Retina (tissue), 1 donor: Measurements from ENCODE around the gene PDSS2.
"Not testable (repeated sequence)": the region's sequence is repeated elsewhere in the genome, so short reads cannot be mapped to it uniquely, and the experiment has no call there.

ENCODE experiments used
- DNase-seq: peaks from one replicate; pipeline ENCODE4 v3.0.0-alpha.2; 2016

Gene PDSS2

DNA sequence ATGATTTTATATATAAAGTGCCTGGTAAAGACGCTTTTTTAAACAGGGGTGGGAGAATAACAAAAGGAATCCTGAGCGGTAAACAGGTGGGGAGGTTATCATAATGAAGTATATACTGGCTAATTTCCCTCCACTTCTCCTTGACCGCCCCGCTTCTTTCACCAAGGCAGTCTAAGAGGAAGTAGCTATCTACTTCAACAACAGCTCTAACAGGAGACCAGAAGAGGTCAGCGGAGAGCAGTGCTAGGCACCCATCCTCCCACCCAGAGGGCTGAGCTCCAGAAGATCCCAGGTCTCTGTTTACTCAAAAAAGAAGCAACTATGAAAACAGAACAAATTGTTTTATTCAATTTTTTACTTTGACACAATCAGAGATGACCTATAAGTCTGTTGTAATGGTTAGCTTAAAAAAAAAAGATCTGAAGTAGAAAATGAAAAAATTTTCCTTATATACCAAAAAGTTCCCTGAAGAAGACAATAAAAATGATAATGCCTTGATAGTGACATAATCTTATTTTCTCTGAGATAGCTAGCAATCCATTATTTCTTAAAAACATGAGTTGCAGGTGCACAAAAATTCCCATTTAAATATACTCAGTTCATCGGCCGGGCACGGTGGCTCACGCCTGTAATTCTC, 141.1 kb downstream of the PDSS2 start:
- DNase-seq, result peak; percentile 47

DNA sequence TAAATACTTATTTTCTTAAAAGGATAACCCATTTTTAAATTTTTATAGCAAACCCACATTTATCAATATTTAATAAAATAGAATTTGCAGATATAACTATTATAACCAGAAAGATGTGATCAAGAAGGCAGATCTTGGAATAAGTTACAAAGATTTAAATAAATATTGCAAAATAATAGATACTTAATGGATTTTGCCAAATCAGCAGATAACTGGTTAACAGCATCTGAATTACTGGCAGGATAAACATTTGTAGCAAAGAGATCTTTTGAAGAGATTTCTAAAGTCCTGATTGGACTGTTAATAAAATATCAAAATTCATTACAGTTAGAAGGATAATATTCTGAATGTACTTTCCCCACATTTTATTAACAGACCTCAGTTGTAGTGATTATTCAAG, 144.2 kb downstream of the PDSS2 start:
- no peak for DNase-seq

DNA sequence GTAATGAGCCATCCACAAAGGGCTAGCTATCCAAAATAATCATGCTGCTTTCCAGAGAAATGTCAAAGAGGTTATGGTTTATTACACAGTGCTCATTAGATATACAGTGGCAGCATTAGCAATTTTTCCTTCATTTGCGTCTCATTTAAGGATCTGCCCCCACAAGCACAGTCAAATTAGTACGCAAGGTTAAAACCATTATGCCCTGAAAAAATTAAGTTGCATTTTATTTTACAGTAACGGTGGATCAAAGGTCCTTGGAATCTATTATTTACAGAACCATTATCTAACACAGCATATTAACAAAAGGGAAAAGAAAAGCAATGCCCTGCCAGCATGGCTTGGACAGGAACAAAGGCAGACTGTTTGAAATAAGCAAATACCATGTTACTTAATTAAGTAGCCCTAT, 144.8 kb downstream of the PDSS2 start:
- peak; percentile 73 for DNase-seq

DNA sequence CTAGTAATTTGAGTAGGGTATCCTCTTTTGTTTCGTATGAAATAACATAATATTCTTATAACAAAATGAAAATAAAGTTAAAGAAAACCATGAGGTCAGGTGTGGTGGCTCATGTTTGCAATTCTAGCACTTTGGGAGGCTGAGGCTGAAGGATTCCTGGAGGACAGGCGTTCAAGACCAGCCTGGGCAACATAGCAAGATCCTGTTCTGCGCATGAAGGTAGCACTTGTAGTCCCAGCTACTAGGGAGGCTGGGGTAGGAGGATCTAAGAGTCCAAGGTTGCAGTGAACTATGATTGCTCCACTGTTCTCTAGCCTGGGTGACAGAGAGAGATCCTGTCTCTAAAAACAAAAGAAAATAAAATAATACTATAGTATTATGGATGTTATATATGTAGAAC, 145.6 kb downstream of the PDSS2 start:
- DNase-seq, result no peak

DNA sequence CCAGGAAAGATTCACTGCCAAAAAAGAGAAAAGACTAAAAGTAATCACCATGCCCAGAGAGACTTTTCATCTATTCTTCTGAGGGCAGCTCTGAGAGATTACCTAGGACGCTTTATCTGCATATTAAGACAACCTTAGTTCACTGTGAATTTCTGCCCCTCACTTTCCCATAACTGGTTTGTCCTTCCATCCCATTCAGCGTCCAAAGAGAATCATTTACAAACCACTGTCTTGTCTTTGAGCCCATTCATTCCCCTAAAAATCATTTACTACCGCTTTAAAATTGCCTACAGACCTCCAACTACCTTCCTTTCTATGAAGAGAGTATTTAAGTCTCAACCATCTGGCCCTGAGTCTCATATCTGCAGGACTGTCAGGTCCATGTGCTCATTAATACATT, 149.0 kb downstream of the PDSS2 start:
- no peak for DNase-seq

DNA sequence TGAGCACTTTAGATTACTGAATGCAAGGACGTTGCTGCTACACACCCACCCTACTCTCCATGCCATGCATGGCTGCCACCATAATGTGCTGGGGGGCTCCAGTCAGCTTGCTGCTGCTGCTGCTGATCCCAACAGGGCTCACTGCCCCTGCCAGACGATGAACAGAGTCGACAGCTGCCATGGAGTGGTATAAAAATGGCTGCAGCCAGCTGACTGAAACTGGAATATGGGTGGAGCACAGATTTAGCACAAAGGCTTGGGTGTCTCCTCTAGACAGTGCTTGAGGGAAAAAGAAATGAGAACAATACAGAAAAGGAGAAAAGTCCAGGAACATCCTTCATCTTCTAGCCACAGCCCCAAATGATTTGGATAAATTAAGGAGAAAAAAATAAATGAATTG, 150.7 kb downstream of the PDSS2 start:
- peak; percentile 81 for DNase-seq

DNA sequence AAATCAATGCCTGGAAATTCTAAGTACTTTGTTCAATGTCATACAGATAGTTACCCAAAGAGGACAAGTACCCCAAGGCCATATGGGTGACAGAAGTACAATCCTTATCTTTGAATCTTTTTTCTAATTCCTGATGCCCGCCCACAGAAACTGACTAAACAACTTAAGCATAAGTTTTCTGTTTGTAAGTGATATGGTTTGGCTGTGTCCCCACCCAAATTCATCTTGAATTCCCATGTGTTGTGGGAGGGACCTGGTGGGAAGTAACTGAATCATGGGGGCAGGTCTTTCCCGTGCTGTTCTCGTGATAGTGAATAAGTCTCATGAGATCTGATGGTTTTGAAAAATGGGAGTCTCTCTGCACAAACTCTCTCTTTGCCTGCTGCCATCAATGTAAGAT, 153.4 kb downstream of the PDSS2 start:
- DNase-seq, result not testable (repeated sequence)

DNA sequence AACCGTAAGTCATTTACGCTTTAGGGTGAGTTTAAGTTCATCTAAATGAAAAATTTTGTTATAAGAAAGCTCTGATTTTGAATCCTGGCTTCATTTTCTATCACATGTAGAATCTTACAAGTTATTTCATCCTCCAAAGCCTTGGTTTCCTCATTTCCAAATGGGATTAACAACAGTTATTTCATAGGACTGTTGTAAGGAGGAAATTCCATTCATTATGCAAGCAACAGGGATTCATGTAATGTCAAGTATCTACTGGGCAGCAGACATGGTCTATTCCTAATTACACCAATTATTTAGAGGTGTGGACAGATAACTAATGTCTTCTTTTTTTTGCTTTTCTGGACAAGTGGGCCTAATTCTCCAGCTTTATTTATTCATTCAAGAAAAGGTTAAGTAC, 154.0 kb downstream of the PDSS2 start:
- DNase-seq, result no peak

DNA sequence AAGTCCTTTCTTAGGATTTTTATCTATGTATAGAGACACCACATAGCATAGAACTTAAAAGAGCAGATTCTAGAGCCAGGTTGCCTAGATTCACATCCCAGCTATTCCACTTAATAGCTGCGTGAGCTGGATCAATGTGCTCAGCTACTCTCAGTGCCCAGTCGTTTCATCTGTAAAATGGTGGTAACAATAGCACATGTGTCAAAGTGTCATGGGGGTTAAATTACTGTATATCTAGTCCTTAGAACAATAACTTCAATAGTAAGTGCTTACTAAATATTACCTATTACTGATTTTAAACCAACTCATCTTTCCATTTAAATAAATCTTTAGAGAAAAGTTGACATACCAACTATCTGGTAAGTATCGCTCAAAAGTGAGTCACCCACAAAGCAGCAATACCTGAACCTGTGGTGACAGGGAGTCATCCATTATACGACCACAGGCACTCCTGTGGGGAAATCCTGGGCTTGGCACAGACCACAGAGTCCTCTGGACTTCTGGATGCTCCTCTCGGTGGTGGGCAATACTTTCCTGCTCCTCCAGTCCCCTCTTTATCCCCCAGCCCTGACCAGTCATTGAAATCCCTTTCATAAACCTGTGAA, 154.8 kb downstream of the PDSS2 start:
- no peak for DNase-seq

DNA sequence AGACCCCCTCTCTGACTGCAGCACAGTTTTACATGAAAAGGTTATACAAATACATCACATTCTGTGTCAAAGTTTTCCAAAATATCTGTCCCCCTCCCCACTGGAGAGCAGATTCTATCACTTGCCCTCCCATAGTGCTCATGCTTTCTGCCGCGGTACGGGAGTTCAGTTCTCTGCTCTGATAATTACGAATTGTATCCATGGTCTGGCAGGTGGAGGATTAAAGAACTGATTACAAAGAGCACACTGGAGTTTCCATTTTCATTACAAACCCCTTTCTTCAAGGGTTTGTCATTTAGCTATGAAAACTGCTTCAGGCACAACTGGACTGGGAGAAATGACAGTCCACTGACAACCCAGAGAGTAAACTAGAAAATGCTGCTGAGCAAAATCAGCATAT, 166.0 kb downstream of the PDSS2 start:
- no peak for DNase-seq

DNA sequence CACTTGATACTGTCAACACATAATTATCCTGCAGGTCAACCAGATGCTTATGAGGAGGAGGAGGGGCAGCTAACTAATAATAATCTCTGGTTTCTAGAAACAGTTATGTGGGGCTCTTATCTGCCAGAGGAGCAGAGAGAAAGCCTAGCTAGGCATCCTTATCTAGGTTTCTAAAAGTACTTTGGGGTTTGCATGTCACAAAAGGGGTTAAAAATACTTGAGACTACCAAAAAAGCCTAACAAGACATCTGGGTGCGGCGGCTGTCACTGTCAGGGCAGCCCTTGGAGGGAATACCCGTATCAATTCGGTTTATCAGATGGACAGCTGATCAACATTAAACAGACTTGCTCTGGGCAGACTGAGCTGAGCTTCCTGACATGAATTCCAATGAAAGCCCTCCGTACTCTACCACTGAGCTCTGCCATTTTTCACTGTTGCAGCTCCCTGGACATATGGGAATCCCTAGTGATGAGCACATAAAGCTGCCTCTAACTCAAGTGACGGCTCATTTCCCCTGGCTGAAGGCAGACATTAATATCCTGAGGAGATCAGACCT, 166.6 kb downstream of the PDSS2 start:
- peak; percentile 56 for DNase-seq

DNA sequence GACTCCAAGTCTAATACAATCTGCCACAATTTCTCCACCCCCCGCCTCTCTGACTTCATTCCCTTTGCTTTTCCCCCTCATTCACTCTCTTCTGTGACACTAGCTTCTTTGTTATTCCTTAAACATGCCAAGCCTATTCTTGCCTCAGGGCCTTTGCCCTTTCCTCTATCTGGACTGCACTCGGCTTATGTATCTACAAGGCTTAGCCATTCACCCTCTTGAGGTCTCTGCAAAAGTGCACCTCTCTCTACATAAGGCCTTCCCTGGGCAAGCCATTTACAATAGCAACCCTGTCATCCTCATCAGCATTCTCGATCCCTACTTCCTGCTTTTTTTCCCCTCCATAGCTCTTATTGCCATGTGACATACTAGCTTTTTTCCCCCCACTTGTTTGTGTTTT, 168.9 kb downstream of the PDSS2 start:
- no peak for DNase-seq

DNA sequence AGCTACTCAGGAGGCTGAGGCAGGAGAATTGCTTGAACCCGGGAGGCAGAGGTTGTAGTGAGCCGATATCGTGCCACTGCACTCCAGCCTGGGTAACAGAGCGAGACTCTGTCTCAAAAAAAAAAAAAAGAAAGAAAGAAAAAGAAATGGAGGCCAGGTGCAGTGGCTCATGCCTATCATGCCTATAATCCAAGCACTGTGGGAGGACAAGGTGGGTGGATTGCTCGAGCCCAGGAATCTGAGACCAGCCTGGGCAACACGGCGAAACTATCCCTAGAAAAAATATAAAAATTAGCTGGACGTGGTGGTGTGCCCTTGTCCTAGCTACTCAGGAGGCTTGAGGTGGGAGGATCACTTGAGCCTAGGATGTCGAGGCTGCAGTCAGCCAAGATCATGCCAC, 170.1 kb downstream of the PDSS2 start:
- not testable (repeated sequence) for DNase-seq

DNA sequence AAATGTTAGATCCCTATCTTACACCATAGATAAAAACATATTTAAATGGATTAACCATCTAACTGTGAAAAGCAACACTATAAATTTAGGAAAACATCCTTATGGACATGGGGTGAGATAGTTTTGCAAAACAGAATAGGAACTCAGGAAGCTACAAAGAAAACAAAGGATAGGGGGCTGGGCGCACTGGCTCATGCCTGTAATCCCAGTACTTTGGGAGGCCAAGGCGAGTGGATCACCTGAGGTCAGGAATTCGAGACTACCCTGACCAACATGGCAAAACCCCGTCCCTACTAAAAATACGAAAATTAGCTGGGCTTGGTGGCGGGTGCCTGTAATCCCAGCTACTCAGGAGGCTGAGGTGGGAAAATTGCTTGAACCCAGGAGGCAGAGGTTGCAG, 173.7 kb downstream of the PDSS2 start:
- not testable (repeated sequence) for DNase-seq

DNA sequence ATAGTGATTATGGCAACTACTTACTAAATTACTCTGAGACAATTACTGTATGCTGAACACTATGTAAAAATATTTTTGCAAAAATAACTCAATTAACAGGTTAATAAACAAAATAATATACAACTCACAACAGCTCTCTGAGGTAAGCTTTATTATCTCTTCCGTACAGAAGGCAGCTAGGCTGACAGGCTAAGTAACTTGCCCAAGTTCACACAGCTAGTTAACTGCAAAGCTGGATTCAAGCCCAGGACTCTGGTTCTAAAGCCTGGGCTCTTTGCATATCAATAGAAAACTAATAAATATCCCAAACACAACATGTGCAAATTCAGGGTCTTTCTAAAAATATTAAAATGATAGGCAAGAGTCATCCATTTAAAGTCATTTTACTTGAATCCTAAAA, 174.6 kb downstream of the PDSS2 start:
- no peak for DNase-seq

DNA sequence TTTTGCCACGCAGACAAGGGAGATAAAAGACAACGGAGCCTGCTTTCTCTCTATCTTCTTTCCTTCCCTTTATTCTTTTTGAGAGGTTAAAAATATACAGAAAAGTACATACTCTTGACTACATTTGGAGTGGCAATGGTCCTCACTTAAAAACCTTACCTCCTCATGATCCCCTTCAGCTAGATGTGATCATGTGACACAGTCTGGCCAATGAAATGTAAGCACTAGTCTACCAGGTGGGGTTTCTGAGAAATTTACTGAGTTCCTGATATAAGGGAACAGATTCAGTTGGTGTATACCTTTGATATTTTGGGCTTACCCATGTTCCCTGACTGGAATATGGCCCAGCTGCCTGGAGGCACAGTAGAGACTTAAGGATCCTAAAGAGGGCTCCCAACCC, 178.6 kb downstream of the PDSS2 start:
- DNase-seq, result no peak

DNA sequence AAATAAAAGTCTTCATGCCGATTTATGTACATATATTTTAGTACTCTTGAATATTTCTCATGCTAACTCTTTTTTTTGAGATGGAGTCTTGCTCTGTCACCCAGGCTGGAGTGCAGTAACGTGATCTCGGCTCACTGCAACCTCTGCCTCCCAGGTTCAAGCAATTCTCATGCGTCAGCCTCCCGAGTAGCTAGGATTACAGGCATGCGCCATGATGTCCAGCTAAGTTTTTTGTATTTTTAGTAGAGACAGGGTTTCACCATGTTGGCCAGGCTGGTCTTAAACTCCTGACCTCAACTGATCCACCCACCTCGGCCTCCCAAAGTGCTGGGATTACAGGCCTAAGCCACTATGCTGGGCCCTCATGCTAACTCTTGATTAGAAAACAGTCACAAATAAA, 179.4 kb downstream of the PDSS2 start:
- DNase-seq, result not testable (repeated sequence)

DNA sequence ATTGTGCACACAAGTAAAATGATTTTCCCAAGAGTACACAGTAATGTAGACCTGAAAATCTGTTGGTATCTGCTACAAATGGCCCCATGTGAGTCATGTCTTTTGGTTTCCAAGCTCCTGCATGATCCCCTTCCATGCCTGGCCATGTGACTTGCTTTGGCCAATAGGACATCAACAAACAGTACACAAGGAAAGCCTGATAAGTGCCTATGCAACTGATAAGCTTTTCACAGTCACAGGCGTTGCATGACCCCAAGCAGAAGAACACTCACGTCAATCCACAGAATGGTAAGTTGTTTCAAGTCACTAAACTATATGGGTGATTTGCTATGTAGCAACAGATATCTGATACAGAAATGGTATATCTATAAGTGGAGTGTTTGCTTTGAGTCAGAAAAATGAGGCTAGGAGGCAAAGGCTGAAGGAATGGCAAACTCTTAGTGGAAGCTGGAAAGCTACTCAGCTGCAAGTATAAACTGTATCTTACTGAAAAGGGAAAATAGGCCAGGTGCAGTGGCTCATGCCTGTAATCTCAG, 184.0 kb downstream of the PDSS2 start:
- DNase-seq, result no peak

DNA sequence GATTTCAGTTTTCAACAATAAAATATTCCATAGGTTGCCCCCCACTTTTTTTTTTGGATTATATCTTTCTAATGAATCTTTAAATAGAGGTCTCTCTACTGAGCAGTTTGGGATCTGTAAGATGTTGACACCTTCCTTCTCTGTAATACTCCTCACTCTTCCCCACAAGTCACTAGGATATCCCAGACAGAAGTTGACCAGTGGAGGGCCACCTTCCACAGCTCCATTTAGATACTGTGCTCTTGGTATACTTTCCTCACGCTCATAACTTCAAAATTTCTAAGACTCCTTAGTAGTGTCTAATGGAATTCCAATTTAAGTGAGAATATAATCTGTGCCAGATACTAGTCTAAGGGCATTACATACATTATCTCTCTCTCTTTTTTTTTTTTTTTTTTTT, 185.1 kb downstream of the PDSS2 start:
- DNase-seq, result no peak

DNA sequence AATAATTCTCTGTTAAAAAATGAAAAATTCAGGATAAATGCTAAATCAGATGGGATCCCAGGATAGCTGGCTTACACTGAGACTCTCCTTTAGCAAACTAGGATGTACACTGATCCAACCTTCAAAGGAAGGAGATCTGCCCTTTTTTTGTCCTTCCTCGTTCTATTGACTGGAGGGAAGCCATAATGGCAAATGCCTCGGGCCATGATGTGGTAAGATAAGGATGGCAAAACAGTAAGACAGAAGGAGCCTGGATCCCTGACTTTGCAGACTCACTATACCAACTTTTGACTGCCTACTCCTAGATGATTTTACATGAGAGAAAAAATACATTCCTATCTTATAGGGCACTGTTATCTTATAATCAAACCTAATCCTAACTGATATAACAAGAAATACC, 187.1 kb downstream of the PDSS2 start:
- DNase-seq, result no peak

DNA sequence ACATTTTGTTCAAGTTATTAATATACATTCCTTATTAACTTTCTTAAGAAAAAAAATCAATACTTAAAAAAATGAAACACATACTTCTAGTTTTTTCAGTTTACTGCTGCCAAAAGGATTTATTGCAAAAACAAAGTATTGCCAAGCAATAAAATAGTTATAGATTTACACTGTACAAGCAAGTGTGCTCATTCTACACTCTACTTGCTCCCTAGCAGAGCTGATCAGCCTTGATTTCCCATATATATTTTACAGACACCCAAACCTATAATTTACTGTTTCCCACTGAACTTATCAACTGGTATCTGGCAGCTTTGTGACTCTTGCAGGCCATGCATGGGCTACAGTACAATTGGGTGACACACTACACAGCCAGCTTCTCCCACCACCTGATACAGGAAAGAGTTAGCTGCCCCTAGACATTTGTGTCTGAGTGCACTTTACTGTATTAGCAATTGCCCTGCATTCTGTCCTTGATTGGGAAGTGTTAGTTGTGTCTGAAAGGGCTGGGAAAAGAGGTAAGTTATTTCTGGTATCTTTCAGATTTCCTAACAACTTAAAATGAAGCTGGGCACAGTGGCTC, 188.1 kb downstream of the PDSS2 start:
- DNase-seq, result no peak

DNA sequence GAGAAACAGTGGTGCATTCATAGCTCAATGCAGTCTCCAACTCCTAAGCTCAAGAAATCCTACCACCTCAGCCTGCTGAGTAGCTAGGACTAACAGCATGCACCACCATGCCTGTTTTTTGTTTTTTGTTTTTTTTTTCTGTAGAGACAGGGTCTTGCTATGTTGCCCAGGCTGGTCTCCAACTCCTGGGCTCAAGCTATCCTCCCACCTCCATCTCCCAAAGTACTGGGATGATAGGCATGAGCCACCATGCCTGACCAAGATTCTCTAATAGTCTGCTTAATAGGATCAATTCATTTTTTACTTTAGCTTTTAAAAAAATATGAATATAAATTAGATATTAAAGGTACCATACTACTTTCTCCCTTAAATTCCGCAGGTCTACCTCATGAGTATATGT, 191.7 kb downstream of the PDSS2 start:
- no peak for DNase-seq

DNA sequence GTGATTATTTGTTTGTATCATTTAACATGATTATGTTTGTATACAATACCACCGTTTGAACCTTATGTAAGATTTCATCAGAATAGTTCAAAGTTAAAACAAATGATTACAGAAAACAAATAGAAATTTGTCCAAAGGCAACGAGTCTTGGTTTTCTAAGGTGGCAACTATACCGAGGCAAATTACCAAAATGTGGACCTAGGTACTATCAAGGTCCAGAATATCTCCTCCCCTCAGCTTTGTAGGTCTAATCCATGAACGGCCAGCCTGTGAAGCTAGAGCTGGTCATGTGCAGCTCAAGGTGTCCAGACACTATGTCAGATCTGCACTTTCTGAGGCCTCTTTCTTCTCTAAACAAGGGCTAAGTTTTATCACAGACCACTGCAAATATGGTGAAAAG, 192.4 kb downstream of the PDSS2 start:
- DNase-seq, result no peak

DNA sequence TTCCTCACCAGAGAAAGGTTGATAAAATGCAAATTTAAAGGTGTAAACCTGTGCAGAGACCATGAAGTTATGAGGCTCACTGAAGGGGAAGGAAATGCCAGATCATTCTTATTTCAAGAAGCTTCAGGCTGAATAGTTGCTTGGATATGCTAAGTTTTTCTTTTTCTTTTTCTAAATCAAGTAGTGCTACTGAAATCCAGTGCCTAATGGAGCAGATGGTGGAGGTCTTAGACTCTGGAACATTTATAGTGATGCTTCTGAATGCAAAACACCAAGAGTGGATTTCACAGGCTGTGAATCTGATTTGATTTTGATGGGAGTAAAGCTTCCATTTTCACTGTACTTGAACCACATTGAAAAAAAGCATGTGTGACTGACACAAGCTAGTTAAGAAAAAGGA, 192.8 kb downstream of the PDSS2 start:
- DNase-seq, result no peak
